22Rv1 (cell line): ENCODE measurements around the gene KAT8.

Experiments used
- H3K27ac ChIP-seq: fragments of 450-650 bp; 2 replicates; pipeline ENCODE4 v1.5.1; 2017
- CTCF ChIP-seq: fragments of 450-650 bp; IDR thresholded peaks from 2 replicates; pipeline ENCODE4 v1.5.1; 2017; ENCODE audit warnings: mild to moderate bottlenecking
- ZFX ChIP-seq: fragments of 450-650 bp; IDR thresholded peaks from 2 replicates; pipeline ENCODE4 v1.6.1; 2017; ENCODE audit warnings: antibody characterized with exemption, borderline replicate concordance

Gene KAT8

GRCh38 chr16:31080756-31081419, 36.6 kb upstream of the KAT8 start:
- H3K27ac ChIP-seq = no peak overlapping the region
- TF ChIP-seq CTCF (no peak), ZFX (no peak)

- no peak overlapping the region for H3K27ac ChIP-seq
- TF ChIP-seq CTCF = no peak
- TF ChIP-seq ZFX = no peak
Observed at GRCh38 chr16:31081428-31082351, 35.8 kb upstream of the KAT8 start.

- TF ChIP-seq CTCF = no peak
- no peak overlapping the region for H3K27ac ChIP-seq
Observed at GRCh38 chr16:31082368-31083045, 35.0 kb upstream of the KAT8 start.

GRCh38 chr16:31083081-31083480, 34.4 kb upstream of the KAT8 start:
- H3K27ac ChIP-seq = no peak overlapping the region
- no peak for TF ChIP-seq CTCF

GRCh38 chr16:31083556-31083955, 33.9 kb upstream of the KAT8 start:
- H3K27ac ChIP-seq = no peak overlapping the region
- TF ChIP-seq CTCF (no peak), ZFX (no peak)

- no peak overlapping the region for H3K27ac ChIP-seq
- TF ChIP-seq CTCF (no peak), ZFX (no peak)
Observed at GRCh38 chr16:31083981-31084380, 33.5 kb upstream of the KAT8 start.
